Peyer's patch (tissue), 4 donors: ENCODE data around the gene L1CAM. TPM values are rescaled to one million over a fixed set of nuclear protein-coding genes. Genes with fewer than 3 reads are reported as not detected.
"Not testable (repeated sequence)": the region's sequence is repeated elsewhere in the genome, so short reads cannot be mapped to it uniquely, and the experiment has no call there.

Source experiments
- DNase-seq, 3 donors: peaks; one replicate each; pipeline ENCODE4 v3.0.0-alpha.2; 2017 to 2019
- H3K27ac ChIP-seq, 4 donors: fragments of 200-600 bp; sonication (generic); one replicate each; pipeline ENCODE4 v1.5.1; 2016 to 2019
- H3K27me3 ChIP-seq, 2 donors: fragments of 200-600 bp; sonication (generic); one replicate each; pipeline ENCODE4 v1.5.1; 2019
- H3K36me3 ChIP-seq, 3 donors: fragments of 200-600 bp; sonication (generic); one replicate each; pipeline ENCODE4 v1.5.1; 2016 to 2019
- H3K4me1 ChIP-seq, 4 donors: fragments of 200-600 bp; sonication (generic); one replicate each; pipeline ENCODE4 v1.5.1; 2016 to 2019
- H3K4me3 ChIP-seq, 4 donors: fragments of 200-600 bp; sonication (generic); 1 replicate in 3 of 4; 2 replicates in 1 of 4; pipeline ENCODE4 v1.5.1; 2016 to 2019; ENCODE audit warnings: mild to moderate bottlenecking in 1 of 4
- H3K9me3 ChIP-seq, 4 donors: fragments of 200-600 bp; sonication (generic); one replicate each; pipeline ENCODE4 v1.5.1; 2016 to 2019; ENCODE audit warnings: mild to moderate bottlenecking in 1 of 4
- CTCF ChIP-seq, 6 experiments: fragments of 450-650 bp in 4 of 6; fragments of 200-600 bp in 2 of 6; sonication (generic) in 1 of 6; IDR thresholded peaks; one replicate each; pipeline ENCODE4 v1.5.1; 2017 to 2019; ENCODE audit warnings: antibody characterized with exemption in 6 of 6, mild to moderate bottlenecking in 3 of 6, moderate library complexity in 1 of 6
- POLR2A ChIP-seq, 2 donors: fragments of 450-650 bp; IDR thresholded peaks; one replicate each; pipeline ENCODE4 v1.5.1; 2017; ENCODE audit warnings: antibody characterized with exemption in 2 of 2, mild to moderate bottlenecking in 2 of 2, moderate library complexity in 2 of 2
- total RNA-seq, 4 donors: library from RNA; depleted of rRNA; stranded (reverse); fragments of >200 nt; gene quantifications; one replicate each; pipeline ENCODE4 v1.1.0, GENCODE V29; 2016

L1CAM gene
- total RNA-seq, 4 donors from 2014 or later = 1.8 to 7.4 (median 4.6) TPM

- Histone ChIP-seq H3K27me3 (no peaks in the 10 kb centered on the region), H3K4me3 (peak overlapping the region; percentile 20 to 57 (median 32)), H3K4me1 (no peaks in the 10 kb centered on the region), H3K27ac (peak overlapping the region in 1 of 4 donors; percentile 17), H3K36me3 (no peaks in the 10 kb centered on the region), H3K9me3 (no peaks in the 10 kb centered on the region)
- no peak for DNase-seq
- TF ChIP-seq CTCF (IDR thresholded peaks at IDR 0.05) (no peak), POLR2A (IDR thresholded peaks at IDR 0.05) (no peak)
Measured at GRCh38 chrX:153819384-153820040, 66.5 kb downstream of the L1CAM start.

GRCh38 chrX:153818571-153819383 is 67.2 kb downstream of the L1CAM start:
- DNase-seq = peak; percentile 31 to 56 (median 56)
- no peak for TF ChIP-seq POLR2A (IDR thresholded peaks at IDR 0.05)
- no peak for TF ChIP-seq CTCF (IDR thresholded peaks at IDR 0.05)
- Histone ChIP-seq H3K27me3 (no peaks in the 10 kb centered on the region), H3K9me3 (no peaks in the 10 kb centered on the region), H3K4me3 (peak overlapping the region; percentile 20 to 57 (median 32)), H3K36me3 (no peaks in the 10 kb centered on the region), H3K27ac (peak overlapping the region in 1 of 4 donors; percentile 17), H3K4me1 (no peaks in the 10 kb centered on the region)

DNA sequence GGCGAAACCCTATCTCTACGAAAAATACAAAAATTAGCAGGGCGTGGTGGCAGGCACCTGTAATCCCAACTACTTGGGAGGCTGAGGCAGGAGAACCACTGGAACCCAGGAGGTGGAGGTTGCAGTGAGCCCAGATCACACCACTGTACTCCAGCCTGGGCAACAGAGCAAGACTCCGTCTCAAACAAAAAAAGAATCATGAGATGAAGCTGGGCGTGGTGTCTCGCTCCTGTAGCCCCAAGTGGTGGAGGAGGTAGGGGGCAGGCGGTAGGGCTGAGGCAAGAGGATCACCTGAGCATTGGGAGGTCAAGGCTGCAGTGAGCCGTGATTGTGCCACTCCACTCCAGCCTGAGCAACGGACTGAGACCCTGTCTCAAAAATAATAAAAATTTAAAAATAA is 67.9 kb downstream of the L1CAM start:
- H3K9me3 ChIP-seq, H3K4me1 ChIP-seq, H3K4me3 ChIP-seq, H3K27me3 ChIP-seq, H3K27ac ChIP-seq, H3K36me3 ChIP-seq, DNase-seq: not testable (repeated sequence)

- no peaks in the 10 kb centered on the region for H3K27me3 ChIP-seq
- no peak overlapping the region for H3K27ac ChIP-seq
- TF ChIP-seq CTCF (IDR thresholded peaks at IDR 0.05) (no peak), POLR2A (IDR thresholded peaks at IDR 0.05) (no peak)
- H3K4me1 ChIP-seq = no peaks in the 10 kb centered on the region
- no peak for DNase-seq
- H3K4me3 ChIP-seq = no peak overlapping the region
- H3K36me3 ChIP-seq = no peaks in the 10 kb centered on the region
- H3K9me3 ChIP-seq = no peaks in the 10 kb centered on the region
Measured at GRCh38 chrX:153816831-153817690, 68.9 kb downstream of the L1CAM start.

- no peak for TF ChIP-seq POLR2A (IDR thresholded peaks at IDR 0.05)
Measured at GRCh38 chrX:153814591-153815315, 71.2 kb downstream of the L1CAM start.

GRCh38 chrX:153813161-153813560 is 72.8 kb downstream of the L1CAM start:
- Histone ChIP-seq H3K4me1 (no peaks in the 10 kb centered on the region), H3K27ac (no peak overlapping the region), H3K27me3 (no peaks in the 10 kb centered on the region), H3K4me3 (no peak overlapping the region), H3K9me3 (no peaks in the 10 kb centered on the region), H3K36me3 (no peaks in the 10 kb centered on the region)
- no peak for DNase-seq
- no peak for TF ChIP-seq CTCF (IDR thresholded peaks at IDR 0.05)
- TF ChIP-seq POLR2A (IDR thresholded peaks at IDR 0.05) = no peak

More at GRCh38 chrX:153814591-153815315, 71.2 kb downstream of the L1CAM start:
- no peaks in the 10 kb centered on the region for H3K9me3 ChIP-seq
- DNase-seq = no peak
- H3K4me3 ChIP-seq = no peak overlapping the region
- H3K27ac ChIP-seq = no peak overlapping the region
- no peaks in the 10 kb centered on the region for H3K27me3 ChIP-seq
- no peaks in the 10 kb centered on the region for H3K36me3 ChIP-seq
- H3K4me1 ChIP-seq = no peaks in the 10 kb centered on the region
